Tibial nerve (tissue), 4 donors: ENCODE results near the gene DLST. TPM values are rescaled to one million over a fixed set of nuclear protein-coding genes. Genes with fewer than 3 reads are reported as not detected.

Source experiments
- DNase-seq, 2 donors: peaks; one replicate each; pipeline ENCODE4 v3.0.0-alpha.2; 2019; ENCODE audit warnings: low spot score in 2 of 2
- H3K27ac ChIP-seq, 4 donors: fragments of 200-600 bp; sonication (generic) in 3 of 4; one replicate each; pipeline ENCODE4 v1.5.1; 2017 to 2019; ENCODE audit warnings: mild to moderate bottlenecking in 1 of 4
- H3K27me3 ChIP-seq, 2 donors: fragments of 200-600 bp; sonication (generic) in 1 of 2; one replicate each; pipeline versions ENCODE4 v1.5.1 to v1.6.0; 2017 to 2019
- H3K36me3 ChIP-seq, 3 donors: fragments of 200-600 bp; sonication (generic); one replicate each; pipeline ENCODE4 v1.5.1; 2018 to 2019
- H3K4me1 ChIP-seq, 4 donors: fragments of 200-600 bp; sonication (generic) in 3 of 4; one replicate each; pipeline ENCODE4 v1.5.1; 2017 to 2019
- H3K4me3 ChIP-seq, 4 donors: fragments of 200-600 bp; sonication (generic) in 3 of 4; one replicate each; pipeline ENCODE4 v1.5.1; 2017 to 2019; ENCODE audit warnings: mild to moderate bottlenecking in 1 of 4, moderate library complexity in 1 of 4
- H3K9me3 ChIP-seq, 4 donors: fragments of 200-600 bp; sonication (generic) in 3 of 4; one replicate each; pipeline ENCODE4 v1.5.1; 2017 to 2019
- CTCF ChIP-seq, 5 experiments: fragments of 200-600 bp in 3 of 5; fragments of 450-650 bp in 2 of 5; sonication (generic) in 3 of 5; IDR thresholded peaks; one replicate each; pipeline ENCODE4 v1.5.1; 2016 to 2019; ENCODE audit warnings: antibody characterized with exemption in 5 of 5, mild to moderate bottlenecking in 3 of 5, moderate library complexity in 2 of 5
- EP300 ChIP-seq, 2 donors: sonication (generic); formaldehyde crosslinking; IDR thresholded peaks; one replicate each; pipeline ENCODE4 v1.6.1; 2017; ENCODE audit warnings: antibody characterized with exemption in 2 of 2, mild to moderate bottlenecking in 1 of 2
- POLR2A ChIP-seq, 2 donors: fragments of 450-650 bp; IDR thresholded peaks; one replicate each; pipeline ENCODE4 v1.6.1; 2017; ENCODE audit warnings: antibody characterized with exemption in 2 of 2, mild to moderate bottlenecking in 2 of 2, moderate library complexity in 2 of 2
- WGBS, 2 donors: methylation state at CpG; one replicate each; pipeline ENCODE4 v1.1.5; 2018; 5-methylcytosine and 5-hydroxymethylcytosine counted together
- total RNA-seq, 4 donors: library from RNA; depleted of rRNA; stranded (reverse); fragments of >200 nt; gene quantifications; one replicate each; pipeline ENCODE4 v1.1.0, GENCODE V29; 2016

Gene DLST
- total RNA-seq, 4 donors from 2014 or later: 73.5 to 94.8 (median 87.2) TPM

DNA sequence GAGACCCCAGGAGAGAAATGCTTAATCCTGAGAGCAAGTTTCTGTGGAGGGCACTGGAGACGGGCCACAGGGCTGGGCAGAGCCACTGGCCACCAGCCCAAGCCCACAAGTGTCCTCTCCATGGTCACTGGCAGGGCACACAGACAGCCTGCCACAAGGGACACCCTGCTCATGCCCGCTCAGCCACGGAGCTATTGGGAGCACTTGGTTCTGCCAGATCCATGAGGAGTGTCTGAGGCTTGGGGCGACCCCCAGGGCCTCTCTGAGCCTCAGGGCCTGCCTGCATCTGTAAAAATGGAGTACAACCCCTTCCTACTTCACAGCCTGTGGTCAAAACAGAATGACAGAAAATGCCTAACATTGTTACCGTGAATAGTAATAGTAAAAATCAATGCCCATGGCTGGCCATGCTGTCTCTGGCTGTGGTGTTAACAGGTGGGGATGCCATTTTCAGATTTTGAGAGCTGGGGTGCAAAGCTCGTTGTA is 70.5 kb downstream of the DLST start:
- TF ChIP-seq POLR2A (IDR thresholded peaks at IDR 0.05) (no peak), EP300 (IDR thresholded peaks at IDR 0.05) (no peak), CTCF (IDR thresholded peaks at IDR 0.05) (no peak)
- Histone ChIP-seq H3K4me3 (peak overlapping the region in 1 of 4 donors; percentile 60), H3K27ac (peak overlapping the region in 1 of 4 donors; percentile 11), H3K36me3 (peaks cover 0 to 15% (median 0%) of the 10 kb centered on the region in 3 donors), H3K4me1 (peaks cover 0 to 46% (median 14%) of the 10 kb centered on the region in 4 donors), H3K9me3 (no peaks in the 10 kb centered on the region), H3K27me3 (no peaks in the 10 kb centered on the region)
- 80 to 89% methylated on average over 2 to 5 of the region's 6 CpGs for WGBS, 2 donors
- DNase-seq: no peak

GRCh38 chr14:74952697-74953484 is 71.2 kb downstream of the DLST start:
- WGBS, 2 donors: 71 to 75% methylated on average over 15 to 16 of the region's 18 CpGs
- Histone ChIP-seq H3K27ac (no peak overlapping the region), H3K27me3 (no peaks in the 10 kb centered on the region), H3K9me3 (no peaks in the 10 kb centered on the region), H3K4me1 (peaks cover 0 to 46% (median 14%) of the 10 kb centered on the region in 4 donors), H3K4me3 (peak overlapping the region in 1 of 4 donors; percentile 60), H3K36me3 (peaks cover 0 to 14% (median 0%) of the 10 kb centered on the region in 3 donors)
- TF ChIP-seq CTCF (IDR thresholded peaks at IDR 0.05) (no peak), POLR2A (IDR thresholded peaks at IDR 0.05) (no peak), EP300 (IDR thresholded peaks at IDR 0.05) (no peak)
- no peak for DNase-seq

Other genes starting within 250 kb of the DLST start
- 10 to 100 TPM; 25.3 to 35.0 (median 32.2) TPM for gene AREL1, start 168.8 kb upstream of the DLST start, total RNA-seq
- 10 to 100 TPM; 16.8 to 39.8 (median 32.6) TPM for gene FCF1, start 168.8 kb upstream of the DLST start, total RNA-seq
- 10 to 100 TPM; 66.9 to 76.6 (median 72.1) TPM for gene YLPM1, start 118.6 kb upstream of the DLST start, total RNA-seq
- gene PROX2, start 5.8 kb upstream of the DLST start, total RNA-seq: not detected
- 10 to 100 TPM in 2 of 4 donors, 1 to 10 TPM in 2; 2.0 to 20.7 (median 7.7) TPM for gene RPS6KL1, start 41.3 kb downstream of the DLST start, total RNA-seq
- 10 to 100 TPM; 13.2 to 39.5 (median 18.0) TPM for gene PGF, start 73.7 kb downstream of the DLST start, total RNA-seq
- gene EIF2B2, start 121.0 kb downstream of the DLST start, total RNA-seq: 10 to 100 TPM; 26.1 to 44.9 (median 36.1) TPM
- 10 to 100 TPM; 26.4 to 48.1 (median 36.0) TPM for gene MLH3, start 169.6 kb downstream of the DLST start, total RNA-seq
- 10 to 100 TPM in 2 of 4 donors, 1 to 10 TPM in 2; 4.2 to 24.3 (median 9.9) TPM for gene ACYP1, start 182.1 kb downstream of the DLST start, total RNA-seq
- 1 to 10 TPM in 3 of 4 donors, under 1 TPM in 1; 0.78 to 3.1 (median 1.2) TPM for gene ZC2HC1C, start 187.7 kb downstream of the DLST start, total RNA-seq
- 100 to 1,000 TPM in 2 of 4 donors, 10 to 100 TPM in 2; 76.1 to 109 (median 94.4) TPM for gene NEK9, start 245.1 kb downstream of the DLST start, total RNA-seq